Endothelial cell of umbilical vein (primary cell): ENCODE results near the gene STON2. TPM values are rescaled to one million over a fixed set of nuclear protein-coding genes. Genes with fewer than 3 reads are reported as not detected.

Experiments
- BruUV-seq: library from RNA; stranded (reverse); fragments of 400-500 nt; replicated peaks from 2 replicates; lab custom pipeline; 2021; lab: Mats Ljungman, UMichigan
- CTCF ChIA-PET: fragments of 300-600, 350-600 bp; sonication (Branson Sonifier 250); formaldehyde crosslinking; loops from one replicate; lab custom pipeline; 2021; ENCODE audit warnings: antibody characterized with exemption, inconsistent platforms; lab: Charles Lee
- POLR2A ChIA-PET: fragments of 300-600, 350-600 bp; sonication (Branson Sonifier 250); formaldehyde crosslinking; loops from one replicate; lab custom pipeline; 2021; ENCODE audit warnings: antibody characterized with exemption, inconsistent platforms; lab: Charles Lee
- DNase-seq: peaks from one replicate; pipeline ENCODE4 v3.0.0-alpha.2; 2011; ENCODE audit warnings: low read depth, low spot score
- FAIRE-seq: peaks from 2 replicates; lab custom pipeline; 2011; peaks lifted over from hg19 to GRCh38; lab: Jason Lieb, UNC
- H2AFZ ChIP-seq: 2 replicates; pipeline ENCODE4 v1.6.0; 2012; ENCODE audit warnings: low read depth, low read length, control low read depth, inconsistent platforms
- H3K27ac ChIP-seq: 2 replicates; pipeline ENCODE4 v1.5.1; 2011; ENCODE audit warnings: low read depth, mild to moderate bottlenecking, control low read depth, low read length, moderate library complexity; ENCODE audit not compliant: insufficient read depth
- H3K27me3 ChIP-seq, 2 experiments: 2 replicates each; pipeline versions ENCODE4 v1.6.0 to v1.6.1; 2011; ENCODE audit warnings: low read length in 2 of 2, mixed read lengths in 1 of 2; ENCODE audit not compliant: control insufficient read depth in 2 of 2, insufficient read depth in 2 of 2
- H3K36me3 ChIP-seq, 2 experiments: 2 replicates in 1 of 2; 3 replicates in 1 of 2; pipeline ENCODE4 v1.5.1; 2011; ENCODE audit warnings: low read length in 2 of 2, mild to moderate bottlenecking in 1 of 2, moderate library complexity in 1 of 2; ENCODE audit not compliant: control insufficient read depth in 2 of 2, insufficient read depth in 2 of 2; ENCODE audit errors: extremely low read depth in 1 of 2
- H3K4me1 ChIP-seq: 3 replicates; pipeline ENCODE4 v1.5.1; 2011; ENCODE audit warnings: mild to moderate bottlenecking, low read length; ENCODE audit not compliant: control insufficient read depth, insufficient read depth; ENCODE audit errors: extremely low read depth
- H3K4me2 ChIP-seq: 2 replicates; pipeline ENCODE4 v1.6.1; 2011; ENCODE audit warnings: low read length, control low read depth, mixed read lengths; ENCODE audit not compliant: insufficient read depth
- H3K4me3 ChIP-seq, 3 experiments: fragments of 200-600 bp in 1 of 3; sonication (generic), shearing (Covaris generic) in 1 of 3; replicated peaks in 1 of 3; 2 replicates each; pipeline ENCODE4 v1.5.1; 2011 to 2016; ENCODE audit warnings: control low read depth in 3 of 3, low read length in 3 of 3, mild to moderate bottlenecking in 2 of 3, inconsistent platforms in 1 of 3, low read depth in 1 of 3, moderate library complexity in 1 of 3; ENCODE audit not compliant: insufficient read depth in 1 of 3
- H3K79me2 ChIP-seq: 2 replicates; pipeline ENCODE4 v1.6.0; 2012; ENCODE audit warnings: low read length, inconsistent platforms; ENCODE audit not compliant: control insufficient read depth, insufficient read depth
- H3K9ac ChIP-seq: replicated peaks from 2 replicates; pipeline ENCODE3; 2011; ENCODE audit warnings: low read length, control low read depth; ENCODE audit not compliant: insufficient read depth; ENCODE audit errors: extremely low read depth
- H3K9me1 ChIP-seq: replicated peaks from 3 replicates; pipeline ENCODE4 v1.6.0; 2011; ENCODE audit warnings: mild to moderate bottlenecking, low read length; ENCODE audit not compliant: control insufficient read depth, insufficient read depth; ENCODE audit errors: extremely low read depth
- H3K9me3 ChIP-seq: replicated peaks from 2 replicates; pipeline ENCODE4 v1.5.1; 2012; ENCODE audit warnings: low read length, inconsistent platforms; ENCODE audit not compliant: control insufficient read depth, insufficient read depth
- H4K20me1 ChIP-seq: replicated peaks from 2 replicates; pipeline ENCODE3; 2011; ENCODE audit warnings: mild to moderate bottlenecking, low read length; ENCODE audit not compliant: control insufficient read depth, insufficient read depth; ENCODE audit errors: extremely low read depth
- CTCF ChIP-seq, 2 donors: IDR thresholded peaks; 1 replicate in 1 of 2; 2 replicates in 1 of 2; pipeline ENCODE4 v1.5.1; 2011; ENCODE audit warnings: low read length in 2 of 2, mild to moderate bottlenecking in 2 of 2, moderate library complexity in 2 of 2, control low read depth in 1 of 2, inconsistent platforms in 1 of 2, low read depth in 1 of 2; ENCODE audit not compliant: insufficient read depth in 1 of 2; ENCODE audit errors: extremely low read depth in 1 of 2
- EZH2 ChIP-seq: IDR thresholded peaks from 2 replicates; pipeline ENCODE4 v1.6.1; 2012; ENCODE audit warnings: borderline replicate concordance, low read depth, mild to moderate bottlenecking, moderate library complexity, low read length, inconsistent platforms; ENCODE audit not compliant: severe bottlenecking
- FOS ChIP-seq: IDR thresholded peaks from 2 replicates; pipeline ENCODE4 v1.6.1; 2011; ENCODE audit warnings: mild to moderate bottlenecking, low read length, moderate library complexity, borderline replicate concordance; ENCODE audit not compliant: insufficient read depth
- GATA2 ChIP-seq: IDR thresholded peaks from 2 replicates; pipeline ENCODE4 v1.7.0; 2011; ENCODE audit warnings: low read depth, mild to moderate bottlenecking, moderate library complexity, mixed read lengths, low read length; ENCODE audit not compliant: insufficient read length, insufficient read depth
- JUN ChIP-seq: IDR thresholded peaks from 2 replicates; pipeline ENCODE4 v1.6.1; 2011; ENCODE audit warnings: borderline replicate concordance, low read depth; ENCODE audit not compliant: insufficient read length, insufficient read depth
- MAX ChIP-seq: IDR thresholded peaks from 2 replicates; pipeline ENCODE4 v1.6.1; 2011; ENCODE audit not compliant: insufficient read depth, insufficient read length
- MYC ChIP-seq: IDR thresholded peaks from one replicate; pipeline ENCODE4 v1.6.1; 2011; ENCODE audit warnings: mild to moderate bottlenecking, low read depth, low read length
- POLR2A ChIP-seq: IDR thresholded peaks from 2 replicates; pipeline ENCODE4 v1.6.1; 2012; ENCODE audit warnings: low read depth, mild to moderate bottlenecking, control low read depth, low read length
- POLR2AphosphoS5 ChIP-seq: IDR thresholded peaks from 2 replicates; pipeline ENCODE4 v1.6.1; 2012; ENCODE audit warnings: low read depth, mild to moderate bottlenecking, control low read depth, low read length, moderate library complexity; ENCODE audit not compliant: insufficient read depth
- dilution Hi-C: fragments of 300-500 bp; cut with MboI; formaldehyde crosslinking; loops from one replicate; pipeline ENCODE4 v1.15.0; 2019; ENCODE audit warnings: low sequenced_read_pairs; ENCODE audit not compliant: extremely low pct_ligation_motif_present
- intact Hi-C: fragments of 100-400 bp; cut with micrococcal nuclease; formaldehyde crosslinking; loops from one replicate; pipeline ENCODE4 v1.10.0; 2022
- polyA plus RNA-seq, 4 experiments: library from polyadenylated mRNA; depleted of rRNA in 3 of 4; stranded (reverse) in 3 of 4; unstranded in 1 of 4; fragments of >200 nt; gene quantifications; 2 replicates each; pipeline versions ENCODE4 v1.2.1 to v1.2.3, GENCODE V29; 2011 to 2012; ENCODE audit warnings: missing spikeins in 1 of 4
- total RNA-seq: library from RNA; stranded (reverse); gene quantifications from 2 replicates; pipeline ENCODE4 v1.2.3, GENCODE V29; 2021

Gene STON2
- total and polyA plus RNA-seq, 2 donors (not counting 3 experiments of a cell fraction or from before 2014, with no cell fraction given): not detected

DNA sequence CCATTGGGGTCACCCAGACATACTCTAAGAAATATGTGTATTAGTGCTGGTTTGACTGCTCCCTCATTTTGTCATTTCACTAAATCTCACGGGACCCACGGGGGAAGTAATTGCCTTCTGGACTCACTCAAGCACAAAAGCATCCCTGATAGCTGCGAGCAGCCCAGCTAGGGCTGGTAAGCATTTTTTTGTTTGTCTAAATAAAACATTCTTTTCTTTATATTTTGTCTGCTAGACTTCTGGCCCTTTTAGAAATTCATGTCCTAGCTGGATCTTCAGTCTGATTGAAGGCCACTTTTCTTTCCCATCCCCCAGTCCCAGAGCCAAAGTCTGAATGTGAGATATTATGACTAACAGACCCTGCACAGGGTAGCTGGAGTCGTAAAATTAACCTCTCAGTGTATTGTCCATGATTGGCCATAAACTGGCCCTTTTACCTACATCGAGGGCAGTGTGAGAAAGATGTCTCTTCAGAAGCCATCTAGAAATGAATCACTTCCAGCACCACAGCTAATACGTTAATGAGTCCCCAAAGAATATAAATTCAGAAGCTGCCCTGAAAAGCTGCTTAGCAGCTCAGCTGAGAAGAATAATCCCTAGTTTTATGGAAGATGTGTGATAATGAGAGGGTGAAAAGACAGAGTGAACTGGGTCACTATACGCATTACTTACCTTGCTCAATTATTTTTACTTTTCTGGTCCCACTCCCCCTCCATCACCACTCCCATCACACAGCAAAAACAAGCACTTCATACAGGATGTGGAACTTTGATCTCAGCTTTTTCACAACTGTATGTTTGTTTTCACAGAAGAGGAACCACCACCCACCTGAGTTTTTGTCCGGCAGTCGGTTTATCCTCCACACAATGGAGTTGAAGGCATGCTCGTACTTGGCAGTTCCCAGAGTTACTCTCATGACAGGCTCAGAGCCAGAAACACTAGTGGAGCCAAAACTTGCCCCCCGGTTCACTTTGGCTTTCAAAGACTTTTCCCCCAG, 123.8 kb downstream of the STON2 start:
- Histone ChIP-seq H3K4me1 (no peaks in the 10 kb centered on the region), H3K9me1 (no peaks in the 10 kb centered on the region), H3K4me2 (no peak overlapping the region), H3K27ac (no peak overlapping the region), H3K9me3 (no peaks in the 10 kb centered on the region), H3K79me2 (no peaks in the 10 kb centered on the region), H2AFZ (no peak overlapping the region), H3K4me3 (no peak overlapping the region), H3K9ac (no peak overlapping the region), H3K27me3 (no peaks in the 10 kb centered on the region), H4K20me1 (no peaks in the 10 kb centered on the region), H3K36me3 (no peaks in the 10 kb centered on the region)
- DNase-seq: no peak
- ChIA-PET CTCF (no interaction called here), POLR2A (no interaction called here)
- TF ChIP-seq MYC (no peak), POLR2AphosphoS5 (no peak), JUN (no peak), GATA2 (no peak), MAX (no peak), POLR2A (no peak), EZH2 (no peak), FOS (no peak), CTCF (IDR thresholded peaks at IDR 0.05; ENCODE audit: extremely low read depth in 1 of 2, insufficient read depth in 1 of 2, low read depth in 1 of 2, low read length in 2 of 2) (no peak)
- intact Hi-C loops: no loop called here
- BruUV-seq: no TSS peak
- no peak for FAIRE-seq
- dilution Hi-C loops: no loop called here
